HPDE6-E6E7 (cell line): ENCODE data around the gene B4GAT1.
"Not testable (repeated sequence)": the region's sequence is repeated elsewhere in the genome, so short reads cannot be mapped to it uniquely, and the experiment has no call there.

Experiments used
- DNase-seq: peaks from one replicate; pipeline ENCODE4 v3.0.0; 2011; ENCODE audit warnings: missing footprints; ENCODE audit errors: extremely low spot score

B4GAT1 gene

DNA sequence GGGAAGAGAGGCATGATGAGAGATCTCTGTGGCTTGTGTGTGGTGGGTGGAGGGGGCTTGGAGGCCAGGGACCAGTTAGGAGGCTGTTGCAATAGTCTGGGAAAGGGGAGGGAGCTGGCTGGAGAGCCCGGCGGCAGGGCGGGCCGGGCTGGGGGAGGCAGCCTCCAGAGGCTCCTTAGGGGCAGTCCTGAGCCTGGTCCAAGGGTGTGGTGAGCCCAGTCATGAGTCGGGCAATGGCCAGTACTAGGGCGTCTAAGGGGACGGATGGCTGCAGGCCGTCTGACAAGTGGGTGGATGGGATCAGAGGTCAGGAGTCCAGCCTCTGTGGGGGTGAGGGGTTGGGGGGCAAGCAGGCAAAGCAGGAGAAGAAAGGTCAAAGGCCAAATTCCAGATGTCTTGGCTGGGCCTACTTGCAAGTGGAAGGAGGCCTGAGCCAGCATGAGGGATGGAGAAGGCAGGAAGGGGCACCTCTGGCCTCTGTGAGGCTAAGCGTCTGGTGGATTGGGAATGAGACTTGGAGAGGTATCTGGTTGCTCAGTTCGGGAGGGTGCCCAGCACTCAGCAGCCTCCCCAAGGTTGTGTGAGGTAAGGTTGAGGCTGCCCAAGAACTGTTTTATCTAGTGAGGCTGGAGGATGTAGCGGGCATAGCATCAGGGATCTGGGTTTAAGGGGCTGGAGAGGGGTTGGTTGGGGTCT lies 24.5 kb downstream of the B4GAT1 start:
- DNase-seq, result no peak

DNA sequence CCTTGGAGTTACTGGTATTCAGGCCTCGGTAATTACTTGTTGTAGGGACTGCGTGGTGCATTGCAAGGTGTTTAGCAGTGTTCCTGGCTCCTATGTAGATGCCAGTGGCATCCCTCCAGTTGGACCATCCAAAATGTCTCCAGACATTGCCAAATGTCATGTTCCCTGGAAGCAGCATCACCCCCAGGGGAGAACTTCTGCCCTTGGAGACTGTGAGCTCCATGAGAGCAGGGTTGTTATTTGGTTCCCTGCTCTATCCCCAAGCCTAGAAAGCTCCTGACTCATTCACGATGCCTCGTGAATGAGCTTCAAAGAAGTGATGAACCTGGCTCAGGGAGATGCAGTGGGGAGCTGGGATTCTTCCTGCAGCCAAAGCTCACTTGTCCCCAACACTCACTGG lies 25.8 kb downstream of the B4GAT1 start:
- DNase-seq, result no peak

GRCh38 chr11:66320748-66321147 lies 26.7 kb downstream of the B4GAT1 start:
- not testable (repeated sequence) for DNase-seq

DNA sequence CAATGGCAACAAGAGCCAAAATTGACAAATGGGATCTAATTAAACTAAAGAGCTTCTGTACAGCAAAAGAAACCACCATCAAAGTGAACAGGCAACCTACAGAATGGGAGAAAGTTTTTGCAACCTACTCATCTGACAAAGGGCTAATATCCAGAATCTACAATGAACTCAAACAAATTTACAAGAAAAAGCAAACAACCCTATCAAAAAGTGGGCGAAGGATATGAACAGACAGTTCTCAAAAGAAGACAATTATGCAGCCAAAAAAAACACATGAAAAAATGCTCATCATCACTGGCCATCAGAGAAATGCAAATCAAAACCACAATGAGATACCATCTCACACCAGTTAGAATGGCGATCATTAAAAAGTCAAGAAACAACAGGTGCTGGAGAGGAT lies 27.1 kb downstream of the B4GAT1 start:
- not testable (repeated sequence) for DNase-seq

DNA sequence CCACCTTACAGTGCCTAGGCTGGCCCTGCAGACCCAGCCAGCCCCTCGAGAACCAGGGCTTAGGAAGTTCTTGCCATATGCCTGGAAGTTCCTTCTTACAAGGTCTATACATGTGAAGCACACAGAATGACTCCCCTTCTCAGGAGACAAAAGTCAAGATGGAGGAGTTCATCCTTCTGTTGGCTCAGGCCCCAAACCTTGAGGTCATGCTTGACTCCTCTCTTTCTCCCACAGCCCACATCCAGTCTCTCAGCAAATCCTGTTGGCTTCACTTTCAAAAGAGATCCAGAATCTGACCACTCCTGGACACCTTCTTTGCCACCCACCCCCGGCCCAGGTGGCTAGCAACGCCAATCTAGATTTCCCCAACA lies 28.8 kb downstream of the B4GAT1 start:
- no peak for DNase-seq

- DNase-seq, result no peak
Measured at GRCh38 chr11:66317723-66318599, 29.5 kb downstream of the B4GAT1 start.

GRCh38 chr11:66317322-66317722 lies 30.1 kb downstream of the B4GAT1 start:
- DNase-seq, result no peak

DNA sequence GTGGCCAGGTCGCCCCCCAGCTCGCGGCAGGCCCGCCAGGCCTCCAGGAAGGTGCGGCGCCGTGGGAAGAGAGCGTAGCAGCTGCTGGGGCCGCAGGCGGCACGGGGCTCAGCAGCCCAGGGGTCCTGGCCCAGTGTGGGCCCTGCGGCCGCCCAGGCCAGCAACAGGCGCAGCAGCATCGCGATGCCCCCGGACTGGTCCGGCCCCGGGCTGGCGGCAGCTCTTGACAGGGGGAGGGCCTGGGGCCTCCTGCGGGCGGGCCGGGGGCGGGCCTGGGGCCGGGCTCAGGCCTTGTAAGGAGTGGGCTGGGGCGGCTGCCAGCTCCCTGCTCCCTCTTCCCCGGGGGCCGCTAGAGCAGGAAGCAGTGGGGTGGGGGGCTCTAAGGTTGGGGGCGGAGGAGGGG lies 30.6 kb downstream of the B4GAT1 start, which contains the start of gene CD248:
Gene CD248 (minus strand): TSS at position 196 of the 403 bp plus-strand sequence. CDS start 17 bp downstream, at position 179.
- no peak for DNase-seq

DNA sequence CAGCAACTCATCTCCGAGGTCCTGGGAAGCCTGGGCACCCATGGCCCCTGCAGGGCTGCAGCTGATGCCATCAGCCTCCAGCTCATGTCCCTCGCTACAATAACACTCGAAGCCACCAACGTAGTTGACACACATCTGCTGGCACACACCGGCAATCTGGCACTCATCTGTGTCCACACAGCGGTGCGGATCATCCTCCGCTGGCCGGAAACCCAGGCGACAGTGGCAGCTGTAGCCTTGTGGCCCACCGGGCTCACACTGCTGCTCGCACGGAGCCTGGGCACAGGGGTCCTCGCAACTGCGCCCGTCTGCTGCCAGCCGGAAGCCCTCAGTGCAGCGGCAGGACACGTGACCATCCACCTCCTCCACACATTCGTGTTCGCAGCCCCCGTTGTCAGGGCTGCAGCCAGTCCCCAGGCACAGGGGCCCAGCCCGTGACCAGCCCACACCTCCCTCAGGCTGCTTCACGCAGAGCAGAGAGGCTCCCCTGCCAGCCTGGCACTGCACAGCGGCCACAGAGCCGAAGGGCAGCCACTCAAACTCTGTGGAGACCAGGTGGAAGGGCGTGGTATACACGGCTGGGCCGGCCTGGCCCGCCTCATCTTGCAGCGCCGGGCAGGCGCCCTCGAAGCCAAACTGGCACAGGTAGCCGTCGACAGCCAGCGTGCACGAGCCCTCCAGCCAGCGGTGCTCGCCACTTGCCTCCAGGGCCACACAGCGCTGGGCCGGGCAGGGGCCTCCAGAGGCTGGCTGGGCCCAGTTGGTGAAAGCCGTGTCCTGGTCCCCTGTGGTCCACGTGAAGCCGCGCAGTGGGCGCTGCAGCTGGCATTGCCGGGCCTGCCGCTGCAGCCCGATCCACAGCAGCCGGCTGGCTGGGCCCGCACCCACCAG lies 31.3 kb downstream of the B4GAT1 start:
- no peak for DNase-seq

- no peak for DNase-seq
Measured at GRCh38 chr11:66315498-66315885, 31.9 kb downstream of the B4GAT1 start.

GRCh38 chr11:66314561-66315497 lies 32.6 kb downstream of the B4GAT1 start:
- DNase-seq, result no peak

GRCh38 chr11:66314186-66314501 lies 33.3 kb downstream of the B4GAT1 start:
- no peak for DNase-seq

DNA sequence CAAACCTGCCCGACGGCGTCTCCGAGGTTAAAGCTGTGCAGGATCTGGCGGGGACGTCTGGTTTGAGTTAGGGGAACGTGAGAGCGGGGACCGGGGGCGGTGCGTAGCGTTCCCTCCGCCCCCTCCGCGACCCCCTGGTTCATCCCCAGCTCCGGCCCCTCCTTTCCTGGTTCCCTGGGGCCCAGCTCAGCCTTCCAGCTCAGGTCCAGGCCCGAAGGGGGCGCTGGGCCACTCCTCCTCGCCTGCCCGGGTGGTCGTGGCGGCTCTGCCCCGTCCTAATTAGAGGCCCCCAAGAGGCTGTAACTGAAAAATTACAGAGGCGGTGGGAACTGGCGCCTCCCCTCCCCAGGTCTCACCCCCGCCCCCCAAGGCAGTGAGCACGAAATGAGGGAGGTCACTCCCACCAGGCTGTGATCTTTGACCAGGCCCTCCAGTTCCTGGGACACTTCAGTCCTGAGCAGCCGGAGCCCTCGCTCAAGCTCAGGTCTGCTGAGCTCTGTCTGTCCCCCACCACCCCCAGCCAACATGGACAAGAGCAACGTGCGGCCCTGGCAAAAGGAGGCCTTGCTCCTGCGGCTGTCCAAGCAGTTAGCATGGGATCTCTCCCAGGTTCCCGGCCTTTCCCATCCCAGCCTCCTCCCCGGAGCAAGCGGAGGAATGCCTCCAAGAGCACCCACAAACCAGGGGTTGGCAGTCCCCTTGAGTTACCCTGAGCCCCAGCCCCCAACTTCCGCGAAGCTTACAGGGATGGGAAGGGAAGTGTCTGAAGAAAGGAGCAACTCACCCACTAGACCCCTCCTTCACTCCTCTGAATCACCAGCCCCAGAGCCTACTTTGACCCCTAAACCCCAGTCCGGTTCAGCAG lies 33.9 kb downstream of the B4GAT1 start:
- no peak for DNase-seq

- DNase-seq, result peak; percentile 99
Measured at GRCh38 chr11:66312549-66313320, 34.7 kb downstream of the B4GAT1 start.

GRCh38 chr11:66311965-66312548 lies 35.4 kb downstream of the B4GAT1 start:
- peak; percentile 86 for DNase-seq

- DNase-seq, result no peak
Measured at GRCh38 chr11:66311470-66311964, 35.9 kb downstream of the B4GAT1 start.

GRCh38 chr11:66310803-66311440 lies 36.5 kb downstream of the B4GAT1 start:
- not testable (repeated sequence) for DNase-seq

DNA sequence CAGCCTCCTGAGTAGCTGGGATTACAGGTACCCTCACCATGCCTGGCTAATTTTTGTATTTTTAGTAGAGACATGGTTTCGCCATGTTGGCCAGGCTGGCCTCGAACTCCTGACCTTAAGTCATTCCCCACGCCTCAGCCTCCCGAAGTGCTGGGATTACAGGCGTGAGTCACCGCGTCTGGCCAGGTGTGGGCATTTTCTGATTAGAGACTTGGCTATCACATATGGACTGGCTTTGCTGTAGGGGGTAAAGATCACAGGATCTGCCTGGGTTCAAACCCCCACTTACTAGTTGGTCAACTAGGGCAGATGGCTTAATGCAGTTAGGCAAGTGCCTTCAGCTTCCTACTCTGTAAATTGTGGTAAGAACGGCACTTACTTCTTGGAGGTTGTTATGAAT lies 37.1 kb downstream of the B4GAT1 start:
- no peak for DNase-seq
